ENCODE results near the gene TEX53. TPM values are rescaled to one million over a fixed set of nuclear protein-coding genes. Genes with fewer than 3 reads are reported as not detected.

TEX53 gene
- total RNA-seq (not detected in 2 replicates), polyA plus RNA-seq (not detected in 2 replicates), polyA minus RNA-seq (ENCODE audit: low replicate concordance) (not detected in 2 replicates)
- polyA plus RNA-seq (2012), result not detected in 2 replicates

GRCh38 chr9:114657705-114658104, at the start of gene TEX53:
Gene TEX53 (minus strand): TSS chr9:114657805. CDS start chr9:114657774, 31 bp downstream.
- H3K4me3 ChIP-seq (replicated peaks in 1 of 4; ENCODE audit: control extremely low read depth in 1 of 4, insufficient read depth in 1 of 4, low read depth in 3 of 4, low read length in 4 of 4), result no peak within 1 kb of the TSS
- peaks cover 5% of the 10 kb centered on the region for H3K27me3 ChIP-seq (ENCODE audit: control insufficient read depth, insufficient read depth, low read length)
- no peak for DNase-seq (ENCODE audit: low read depth in 2 of 2)
- H3K79me2 ChIP-seq (ENCODE audit: control insufficient read depth, insufficient read depth, low read length), result no peaks in the 10 kb centered on the region
- H3K27ac ChIP-seq (ENCODE audit: insufficient read depth, low read length), result no peak within 1 kb of the TSS
- H3K9ac ChIP-seq (ENCODE audit: insufficient read depth, low read length), result no peak within 1 kb of the TSS
- no peaks in the 10 kb centered on the region for H3K9me3 ChIP-seq (ENCODE audit: control insufficient read depth, insufficient read depth, low read depth, low read length)
- no peak within 1 kb of the TSS for H2AFZ ChIP-seq (ENCODE audit: low read length)
- H3K36me3 ChIP-seq (ENCODE audit: control insufficient read depth, insufficient read depth, low read length), result no peaks in the 10 kb centered on the region
- TF ChIP-seq EZH2 (IDR thresholded peaks at IDR 0.05; ENCODE audit: low read length, missing control alignments), result no peak
- no peak for TF ChIP-seq CTCF (conservative IDR thresholded peaks at IDR 0.05 in 1 of 2, IDR thresholded peaks at IDR 0.05 in 1 of 2; ENCODE audit: low read depth in 1 of 2, low read length in 2 of 2)
- no peak within 1 kb of the TSS for H3K4me2 ChIP-seq (ENCODE audit: extremely low read depth, insufficient read depth, low read length)
- no peaks in the 10 kb centered on the region for H4K20me1 ChIP-seq (ENCODE audit: control insufficient read depth, extremely low read depth, insufficient read depth, low read length)
- H3K4me1 ChIP-seq (ENCODE audit: control insufficient read depth, extremely low read depth, insufficient read depth, low read length), result peaks cover 3% of the 10 kb centered on the region

- H3K27ac ChIP-seq (ENCODE audit: insufficient read depth, low read length), result no peak overlapping the region
- TF ChIP-seq CTCF (conservative IDR thresholded peaks at IDR 0.05 in 1 of 2, IDR thresholded peaks at IDR 0.05 in 1 of 2; ENCODE audit: low read depth in 1 of 2, low read length in 2 of 2) (no peak), EZH2 (IDR thresholded peaks at IDR 0.05; ENCODE audit: low read length, missing control alignments) (no peak)
- H3K27me3 ChIP-seq (ENCODE audit: control insufficient read depth, insufficient read depth, low read length), result peaks cover 4% of the 10 kb centered on the region
- no peak overlapping the region for H2AFZ ChIP-seq (ENCODE audit: low read length)
- no peak for DNase-seq (ENCODE audit: low read depth in 2 of 2)
- no peak overlapping the region for H3K4me3 ChIP-seq (replicated peaks in 1 of 4; ENCODE audit: control extremely low read depth in 1 of 4, insufficient read depth in 1 of 4, low read depth in 3 of 4, low read length in 4 of 4)
- no peaks in the 10 kb centered on the region for H4K20me1 ChIP-seq (ENCODE audit: control insufficient read depth, extremely low read depth, insufficient read depth, low read length)
- no peaks in the 10 kb centered on the region for H3K36me3 ChIP-seq (ENCODE audit: control insufficient read depth, insufficient read depth, low read length)
- no peaks in the 10 kb centered on the region for H3K9me3 ChIP-seq (ENCODE audit: control insufficient read depth, insufficient read depth, low read depth, low read length)
- H3K4me1 ChIP-seq (ENCODE audit: control insufficient read depth, extremely low read depth, insufficient read depth, low read length), result peaks cover 2% of the 10 kb centered on the region
- H3K79me2 ChIP-seq (ENCODE audit: control insufficient read depth, insufficient read depth, low read length), result no peaks in the 10 kb centered on the region
- no peak overlapping the region for H3K9ac ChIP-seq (ENCODE audit: insufficient read depth, low read length)
- no peak overlapping the region for H3K4me2 ChIP-seq (ENCODE audit: extremely low read depth, insufficient read depth, low read length)
Measured at GRCh38 chr9:114706711-114707110, 49.1 kb upstream of the TEX53 start.

GRCh38 chr9:114701988-114702387, 44.4 kb upstream of the TEX53 start:
- no peak for TF ChIP-seq EZH2 (IDR thresholded peaks at IDR 0.05; ENCODE audit: low read length, missing control alignments)
- TF ChIP-seq CTCF (conservative IDR thresholded peaks at IDR 0.05 in 1 of 2, IDR thresholded peaks at IDR 0.05 in 1 of 2; ENCODE audit: low read depth in 1 of 2, low read length in 2 of 2), result no peak
- H3K27me3 ChIP-seq (ENCODE audit: control insufficient read depth, insufficient read depth, low read length), result no peaks in the 10 kb centered on the region
- H3K27ac ChIP-seq (ENCODE audit: insufficient read depth, low read length), result no peak overlapping the region
- no peaks in the 10 kb centered on the region for H3K79me2 ChIP-seq (ENCODE audit: control insufficient read depth, insufficient read depth, low read length)
- H2AFZ ChIP-seq (ENCODE audit: low read length), result no peak overlapping the region
- H3K36me3 ChIP-seq (ENCODE audit: control insufficient read depth, insufficient read depth, low read length), result no peaks in the 10 kb centered on the region
- no peaks in the 10 kb centered on the region for H3K9me3 ChIP-seq (ENCODE audit: control insufficient read depth, insufficient read depth, low read depth, low read length)
- no peak overlapping the region for H3K4me3 ChIP-seq (replicated peaks in 1 of 4; ENCODE audit: control extremely low read depth in 1 of 4, insufficient read depth in 1 of 4, low read depth in 3 of 4, low read length in 4 of 4)
- peaks cover 2% of the 10 kb centered on the region for H3K4me1 ChIP-seq (ENCODE audit: control insufficient read depth, extremely low read depth, insufficient read depth, low read length)
- H4K20me1 ChIP-seq (ENCODE audit: control insufficient read depth, extremely low read depth, insufficient read depth, low read length), result no peaks in the 10 kb centered on the region
- H3K4me2 ChIP-seq (ENCODE audit: extremely low read depth, insufficient read depth, low read length), result no peak overlapping the region
- H3K9ac ChIP-seq (ENCODE audit: insufficient read depth, low read length), result no peak overlapping the region
- DNase-seq (ENCODE audit: low read depth in 2 of 2), result no peak

Measured in fibroblast of lung (primary cell).